DOHH2 (cell line): ENCODE data around the gene DIP2C.

ENCODE experiments used
- H3F3A ChIP-seq: fragments of 200-600 bp; sonication (generic), shearing (Covaris generic); 2 replicates; pipeline ENCODE4 v1.6.0; 2016; ENCODE audit warnings: antibody characterized with exemption, mild to moderate bottlenecking; ENCODE audit not compliant: control insufficient read depth, insufficient read depth
- H3K27ac ChIP-seq: fragments of 200-600 bp; sonication (generic); 2 replicates; pipeline ENCODE4 v1.5.1; 2014; ENCODE audit warnings: low read depth, mild to moderate bottlenecking, low read length, moderate library complexity
- H3K27me3 ChIP-seq: fragments of 200-600 bp; sonication (generic); 2 replicates; pipeline ENCODE4 v1.6.1; 2014; ENCODE audit warnings: mild to moderate bottlenecking, low read length, mixed read lengths; ENCODE audit not compliant: control insufficient read depth
- H3K36me3 ChIP-seq: fragments of 200-600 bp; sonication (generic); 2 replicates; pipeline ENCODE4 v1.6.1; 2014; ENCODE audit warnings: mild to moderate bottlenecking, low read length, moderate library complexity, mixed read lengths; ENCODE audit not compliant: control insufficient read depth
- H3K4me1 ChIP-seq: fragments of 200-600 bp; sonication (generic); 2 replicates; pipeline ENCODE4 v1.6.1; 2014; ENCODE audit warnings: mild to moderate bottlenecking, low read length, mixed read lengths; ENCODE audit not compliant: control insufficient read depth
- H3K4me2 ChIP-seq: fragments of 200-600 bp; sonication (generic); 2 replicates; pipeline ENCODE4 v1.6.0; 2014; ENCODE audit warnings: mild to moderate bottlenecking, low read length, moderate library complexity
- H3K4me3 ChIP-seq: fragments of 200-600 bp; sonication (generic); 2 replicates; pipeline ENCODE4 v1.5.1; 2014; ENCODE audit warnings: mild to moderate bottlenecking, low read length, mixed read lengths
- H3K79me2 ChIP-seq: fragments of 200-600 bp; sonication (generic); 2 replicates; pipeline ENCODE4 v1.6.1; 2014; ENCODE audit warnings: mild to moderate bottlenecking, low read length, mixed read lengths; ENCODE audit not compliant: control insufficient read depth
- H3K9me2 ChIP-seq: fragments of 200-600 bp; sonication (generic); replicated peaks from 2 replicates; pipeline ENCODE4 v1.6.1; 2014; ENCODE audit warnings: mild to moderate bottlenecking, low read length, mixed read lengths; ENCODE audit not compliant: control insufficient read depth
- H3K9me3 ChIP-seq: fragments of 200-600 bp; sonication (generic); 2 replicates; pipeline ENCODE4 v1.6.1; 2014; ENCODE audit warnings: antibody characterized with exemption, low read length, mixed read lengths; ENCODE audit not compliant: control insufficient read depth, insufficient read depth
- H4K20me1 ChIP-seq: fragments of 200-600 bp; sonication (generic); 2 replicates; pipeline ENCODE4 v1.6.0; 2014; ENCODE audit warnings: low read depth, mild to moderate bottlenecking, antibody characterized with exemption, low read length, moderate library complexity; ENCODE audit not compliant: control insufficient read depth, insufficient read depth
- CTCF ChIP-seq: fragments of 200-600 bp; sonication (generic); IDR thresholded peaks from one replicate; pipeline ENCODE4 v1.5.1; 2014; ENCODE audit warnings: antibody characterized with exemption, mild to moderate bottlenecking, low read depth, low read length; ENCODE audit not compliant: poor library complexity, severe bottlenecking
- EZH2phosphoT487 ChIP-seq: fragments of 200-600 bp; sonication (generic); IDR thresholded peaks from 2 replicates; pipeline ENCODE4 v1.6.1; 2017; ENCODE audit warnings: borderline replicate concordance, mild to moderate bottlenecking, antibody characterized with exemption, low read length, moderate library complexity, mixed read lengths

The DIP2C gene

GRCh38 chr10:498760-499435 is 190.6 kb downstream of the DIP2C start:
- Histone ChIP-seq H3K79me2 (peaks cover 94% of the 10 kb centered on the region), H3K27me3 (no peaks in the 10 kb centered on the region), H3K9me3 (no peaks in the 10 kb centered on the region), H3K4me2 (no peak overlapping the region), H3F3A (no peaks in the 10 kb centered on the region), H3K36me3 (peaks cover 51% of the 10 kb centered on the region), H3K9me2 (no peaks in the 10 kb centered on the region), H3K27ac (no peak overlapping the region), H3K4me1 (peaks cover 27% of the 10 kb centered on the region), H3K4me3 (no peak overlapping the region), H4K20me1 (no peaks in the 10 kb centered on the region)
- TF ChIP-seq EZH2phosphoT487, result no peak
- TF ChIP-seq CTCF, result no peak

GRCh38 chr10:497898-498451 is 191.5 kb downstream of the DIP2C start:
- Histone ChIP-seq H4K20me1 (no peaks in the 10 kb centered on the region), H3K4me1 (peaks cover 24% of the 10 kb centered on the region), H3K36me3 (peaks cover 45% of the 10 kb centered on the region), H3K27ac (no peak overlapping the region), H3K4me3 (no peak overlapping the region), H3K4me2 (no peak overlapping the region), H3F3A (no peaks in the 10 kb centered on the region), H3K9me2 (no peaks in the 10 kb centered on the region), H3K9me3 (no peaks in the 10 kb centered on the region), H3K27me3 (no peaks in the 10 kb centered on the region), H3K79me2 (peaks cover 94% of the 10 kb centered on the region)
- TF ChIP-seq EZH2phosphoT487 (no peak), CTCF (no peak)

DNA sequence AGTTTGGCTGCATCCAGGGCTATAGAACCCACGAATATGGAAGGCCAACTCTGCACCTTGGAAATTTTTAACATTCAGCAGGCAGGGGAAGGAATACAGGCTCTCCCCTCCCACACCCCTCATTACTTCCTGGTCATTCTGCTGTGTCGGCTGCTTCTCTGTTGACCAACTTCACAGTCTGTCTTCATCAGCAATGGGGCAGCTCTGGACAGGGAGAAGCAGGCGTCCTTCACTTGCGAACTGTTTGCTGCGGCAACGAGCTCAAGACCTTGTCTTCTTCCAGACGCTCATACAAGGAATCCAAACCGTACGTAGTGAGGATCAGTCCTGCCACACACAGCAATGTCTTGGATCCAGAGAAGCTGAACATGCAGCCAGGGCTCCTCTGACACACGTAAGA is 192.2 kb downstream of the DIP2C start:
- TF ChIP-seq CTCF (no peak), EZH2phosphoT487 (no peak)
- peaks cover 94% of the 10 kb centered on the region for H3K79me2 ChIP-seq
- H3K4me3 ChIP-seq, result no peak overlapping the region
- peaks cover 38% of the 10 kb centered on the region for H3K36me3 ChIP-seq
- H4K20me1 ChIP-seq, result peaks cover 4% of the 10 kb centered on the region
- no peak overlapping the region for H3K27ac ChIP-seq
- H3F3A ChIP-seq, result no peaks in the 10 kb centered on the region
- no peaks in the 10 kb centered on the region for H3K9me3 ChIP-seq
- peaks cover 17% of the 10 kb centered on the region for H3K4me1 ChIP-seq
- H3K9me2 ChIP-seq, result no peaks in the 10 kb centered on the region
- H3K4me2 ChIP-seq, result no peak overlapping the region
- no peaks in the 10 kb centered on the region for H3K27me3 ChIP-seq
